Gastroesophageal sphincter (tissue), 3 donors: Measurements from ENCODE around the gene SHISA6.

Source experiments
- POLR2A ChIP-seq, 2 donors: fragments of 450-650 bp; IDR thresholded peaks; one replicate each; pipeline ENCODE4 v1.6.1; 2017; ENCODE audit warnings: antibody characterized with exemption in 2 of 2, mild to moderate bottlenecking in 2 of 2, moderate library complexity in 1 of 2
- TF ChIP-seq, protein P1 (sequence below), 4 experiments: fragments of 200-600 bp in 2 of 4; fragments of 450-650 bp in 2 of 4; sonication (generic) in 1 of 4; IDR thresholded peaks; one replicate each; pipeline ENCODE4 v1.5.1; 2017 to 2019; ENCODE audit warnings: antibody characterized with exemption in 4 of 4, mild to moderate bottlenecking in 2 of 4, moderate library complexity in 2 of 4

DNA sequence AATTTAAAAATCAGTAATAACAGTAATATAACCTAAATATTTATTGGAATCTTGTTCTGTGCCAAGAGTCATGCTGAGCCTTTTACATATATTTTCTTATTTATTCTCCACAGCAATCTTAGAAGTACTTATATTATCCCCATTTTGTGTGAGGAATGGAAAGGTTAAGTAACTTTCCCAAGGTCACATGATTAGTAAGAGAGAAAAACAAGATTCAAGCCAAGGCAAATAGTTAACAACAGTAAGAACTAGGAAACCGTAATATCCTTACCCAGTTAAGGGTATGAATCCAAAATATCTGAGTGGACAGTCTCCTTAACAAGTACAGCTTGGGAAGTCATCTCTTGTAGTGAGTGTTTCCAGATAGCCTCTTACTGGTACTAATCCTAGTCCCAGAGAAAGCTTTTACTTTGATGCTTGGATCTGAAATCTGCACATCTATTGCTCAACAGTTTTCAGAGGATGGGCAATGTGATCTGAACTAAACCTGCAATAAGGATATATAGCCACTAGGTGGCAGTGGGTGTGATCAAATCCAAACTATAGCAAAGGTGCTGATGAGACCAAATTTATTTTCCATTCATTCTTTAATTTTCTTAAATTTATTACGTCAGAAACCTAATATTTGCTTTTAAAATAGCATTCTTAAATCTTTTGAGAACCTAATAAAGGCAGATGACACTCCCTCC lies 23.3 kb downstream of the SHISA6 start:
- TF ChIP-seq, protein P1, sequence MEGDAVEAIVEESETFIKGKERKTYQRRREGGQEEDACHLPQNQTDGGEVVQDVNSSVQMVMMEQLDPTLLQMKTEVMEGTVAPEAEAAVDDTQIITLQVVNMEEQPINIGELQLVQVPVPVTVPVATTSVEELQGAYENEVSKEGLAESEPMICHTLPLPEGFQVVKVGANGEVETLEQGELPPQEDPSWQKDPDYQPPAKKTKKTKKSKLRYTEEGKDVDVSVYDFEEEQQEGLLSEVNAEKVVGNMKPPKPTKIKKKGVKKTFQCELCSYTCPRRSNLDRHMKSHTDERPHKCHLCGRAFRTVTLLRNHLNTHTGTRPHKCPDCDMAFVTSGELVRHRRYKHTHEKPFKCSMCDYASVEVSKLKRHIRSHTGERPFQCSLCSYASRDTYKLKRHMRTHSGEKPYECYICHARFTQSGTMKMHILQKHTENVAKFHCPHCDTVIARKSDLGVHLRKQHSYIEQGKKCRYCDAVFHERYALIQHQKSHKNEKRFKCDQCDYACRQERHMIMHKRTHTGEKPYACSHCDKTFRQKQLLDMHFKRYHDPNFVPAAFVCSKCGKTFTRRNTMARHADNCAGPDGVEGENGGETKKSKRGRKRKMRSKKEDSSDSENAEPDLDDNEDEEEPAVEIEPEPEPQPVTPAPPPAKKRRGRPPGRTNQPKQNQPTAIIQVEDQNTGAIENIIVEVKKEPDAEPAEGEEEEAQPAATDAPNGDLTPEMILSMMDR (IDR thresholded peaks at IDR 0.05) = no peak
- no peak for TF ChIP-seq POLR2A (IDR thresholded peaks at IDR 0.05)
